Body of pancreas (tissue), 4 donors: ENCODE results near the gene SH3RF2. TPM values are rescaled to one million over a fixed set of nuclear protein-coding genes. Genes with fewer than 3 reads are reported as not detected.
A peak's percentile ranks its signal among the peaks of the same experiment; 100 is the strongest.
"Not testable (repeated sequence)": the region's sequence is repeated elsewhere in the genome, so short reads cannot be mapped to it uniquely, and the experiment has no call there.

Experiments
- ATAC-seq: fragments of 150-250 bp; one replicate; pipeline ENCODE4 v1.9.1; 2016
- DNase-seq, 4 donors: peaks; one replicate each; pipeline ENCODE4 v3.0.0-alpha.2; 2019
- H3K27ac ChIP-seq, 4 donors: fragments of 200-600 bp; sonication (generic); 1 replicate in 3 of 4; 2 replicates in 1 of 4; pipeline versions ENCODE4 v1.5.1 to v1.6.1; 2016 to 2019; ENCODE audit warnings: mild to moderate bottlenecking in 1 of 4, mixed read lengths in 1 of 4, moderate library complexity in 1 of 4
- H3K27me3 ChIP-seq, 2 donors: fragments of 200-600 bp; sonication (generic); one replicate each; pipeline ENCODE4 v1.6.0; 2016; ENCODE audit warnings: mild to moderate bottlenecking in 1 of 2
- H3K36me3 ChIP-seq, 2 donors: fragments of 200-600 bp; sonication (generic); replicated peaks in 1 of 2; 2 replicates each; pipeline ENCODE4 v1.5.1; 2016; ENCODE audit warnings: low read depth in 2 of 2; ENCODE audit not compliant: insufficient read depth in 1 of 2
- H3K4me1 ChIP-seq: fragments of 200-600 bp; sonication (generic); one replicate; pipeline ENCODE4 v1.6.0; 2016
- H3K4me3 ChIP-seq, 2 donors: fragments of 200-600 bp; sonication (generic); 1 replicate in 1 of 2; 2 replicates in 1 of 2; pipeline ENCODE4 v1.5.1; 2016 to 2019
- H3K9me3 ChIP-seq, 3 donors: fragments of 200-600 bp; sonication (generic); 1 replicate in 2 of 3; 2 replicates in 1 of 3; pipeline ENCODE4 v1.5.1; 2016
- POLR2A ChIP-seq, 3 donors: fragments of 450-650 bp; IDR thresholded peaks; one replicate each; pipeline ENCODE4 v1.6.1; 2016; ENCODE audit warnings: antibody characterized with exemption in 3 of 3, mild to moderate bottlenecking in 2 of 3
- WGBS, 2 donors: methylation state at CpG; one replicate each; pipeline ENCODE4 v1.1.5; 2017; 5-methylcytosine and 5-hydroxymethylcytosine counted together
- intact Hi-C: fragments of 100-400 bp; cut with DNase I; formaldehyde crosslinking; loops from one replicate; pipeline ENCODE4 v1.15.1; 2023
- total RNA-seq, 2 donors: library from RNA; depleted of rRNA; stranded (reverse); fragments of >200 nt; gene quantifications; one replicate each; pipeline ENCODE4 v1.1.0, GENCODE V29; 2016
- TF ChIP-seq, protein P1 (sequence below), 7 experiments: fragments of 450-650 bp in 4 of 7; fragments of 200-600 bp in 3 of 7; sonication (generic) in 3 of 7; IDR thresholded peaks; one replicate each; pipeline ENCODE4 v1.5.1; 2016 to 2019; ENCODE audit warnings: antibody characterized with exemption in 7 of 7

Gene SH3RF2
- total RNA-seq, 2 donors from 2014 or later: 14.8 to 25.7 TPM

DNA sequence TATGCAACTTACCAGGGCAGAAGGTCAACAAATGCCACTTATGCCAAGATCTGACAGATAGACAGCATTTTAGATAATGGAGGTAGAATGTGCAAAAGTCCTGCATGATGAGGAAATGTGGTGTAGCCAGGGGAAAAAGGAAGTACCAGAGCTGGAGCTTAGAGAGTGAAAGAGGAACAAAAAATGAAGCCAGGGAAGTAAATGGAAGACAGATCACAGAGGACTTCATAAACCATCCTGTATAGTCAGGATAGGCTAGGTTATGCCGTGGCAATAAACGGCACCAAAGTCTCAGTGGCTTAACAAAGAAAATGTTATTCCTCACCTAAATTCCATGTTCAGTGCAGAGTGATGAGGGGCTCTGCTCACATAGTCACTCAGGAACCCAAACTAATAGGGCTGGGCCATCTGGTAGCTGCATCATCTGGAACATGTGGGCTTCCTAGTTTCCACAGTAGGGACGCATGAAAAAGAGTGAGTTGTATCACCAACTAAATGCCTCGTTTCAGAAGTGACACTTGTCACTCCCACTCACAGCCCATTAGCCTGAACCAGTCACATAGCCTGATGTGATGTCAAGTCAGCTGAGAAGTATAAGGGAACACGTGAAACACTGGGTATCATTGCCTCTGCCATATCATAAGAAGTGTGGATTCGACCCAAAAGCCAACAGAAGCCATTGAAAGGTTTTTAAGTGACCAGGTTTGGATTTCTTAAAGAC, 70.3 kb downstream of the SH3RF2 start:
- Histone ChIP-seq H3K27ac (no peak overlapping the region), H3K9me3 (no peaks in the 10 kb centered on the region), H3K4me3 (no peak overlapping the region), H3K27me3 (no peaks in the 10 kb centered on the region), H3K4me1 (peaks cover 4% of the 10 kb centered on the region), H3K36me3 (no peaks in the 10 kb centered on the region)
- TF ChIP-seq, protein P1, sequence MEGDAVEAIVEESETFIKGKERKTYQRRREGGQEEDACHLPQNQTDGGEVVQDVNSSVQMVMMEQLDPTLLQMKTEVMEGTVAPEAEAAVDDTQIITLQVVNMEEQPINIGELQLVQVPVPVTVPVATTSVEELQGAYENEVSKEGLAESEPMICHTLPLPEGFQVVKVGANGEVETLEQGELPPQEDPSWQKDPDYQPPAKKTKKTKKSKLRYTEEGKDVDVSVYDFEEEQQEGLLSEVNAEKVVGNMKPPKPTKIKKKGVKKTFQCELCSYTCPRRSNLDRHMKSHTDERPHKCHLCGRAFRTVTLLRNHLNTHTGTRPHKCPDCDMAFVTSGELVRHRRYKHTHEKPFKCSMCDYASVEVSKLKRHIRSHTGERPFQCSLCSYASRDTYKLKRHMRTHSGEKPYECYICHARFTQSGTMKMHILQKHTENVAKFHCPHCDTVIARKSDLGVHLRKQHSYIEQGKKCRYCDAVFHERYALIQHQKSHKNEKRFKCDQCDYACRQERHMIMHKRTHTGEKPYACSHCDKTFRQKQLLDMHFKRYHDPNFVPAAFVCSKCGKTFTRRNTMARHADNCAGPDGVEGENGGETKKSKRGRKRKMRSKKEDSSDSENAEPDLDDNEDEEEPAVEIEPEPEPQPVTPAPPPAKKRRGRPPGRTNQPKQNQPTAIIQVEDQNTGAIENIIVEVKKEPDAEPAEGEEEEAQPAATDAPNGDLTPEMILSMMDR (IDR thresholded peaks at IDR 0.05): no peak
- TF ChIP-seq POLR2A (IDR thresholded peaks at IDR 0.05): no peak
- ATAC-seq (no peak), DNase-seq (no peak)
- intact Hi-C loops: no loop called here
- WGBS, 2 donors: 85 to 92% methylated on average over 6 of the region's 6 CpGs

DNA sequence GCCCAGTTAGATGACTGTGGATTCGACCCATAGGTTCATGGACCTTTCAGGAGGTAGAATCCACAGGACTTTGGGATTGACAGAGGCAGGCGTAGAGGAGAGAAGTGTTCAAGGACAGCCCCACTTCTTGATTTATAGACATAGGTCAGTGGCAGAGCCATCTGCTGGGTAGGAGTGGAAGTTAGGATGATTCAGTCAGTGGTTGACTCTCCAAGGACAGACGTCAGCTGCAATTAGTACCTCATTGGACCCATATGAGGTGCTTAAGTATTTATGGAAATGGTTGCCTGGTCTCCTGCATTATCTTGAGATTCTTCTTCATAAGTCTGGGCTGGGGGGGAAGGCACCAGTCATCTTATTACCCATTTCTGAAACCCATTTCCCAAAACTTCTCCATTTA, 70.9 kb downstream of the SH3RF2 start:
- DNase-seq (no peak), ATAC-seq (no peak)
- H3K36me3 ChIP-seq: no peaks in the 10 kb centered on the region
- no peak overlapping the region for H3K4me3 ChIP-seq
- H3K4me1 ChIP-seq: peaks cover 4% of the 10 kb centered on the region
- intact Hi-C loops: no loop called here
- H3K9me3 ChIP-seq: no peaks in the 10 kb centered on the region
- H3K27me3 ChIP-seq: no peaks in the 10 kb centered on the region
- no peak overlapping the region for H3K27ac ChIP-seq
- TF ChIP-seq, protein P1 (IDR thresholded peaks at IDR 0.05): peak in 1 of 7 experiments; percentile 29
- TF ChIP-seq POLR2A (IDR thresholded peaks at IDR 0.05): no peak
- WGBS, 2 donors: 76 to 77% methylated on average over 3 of the region's 3 CpGs

DNA sequence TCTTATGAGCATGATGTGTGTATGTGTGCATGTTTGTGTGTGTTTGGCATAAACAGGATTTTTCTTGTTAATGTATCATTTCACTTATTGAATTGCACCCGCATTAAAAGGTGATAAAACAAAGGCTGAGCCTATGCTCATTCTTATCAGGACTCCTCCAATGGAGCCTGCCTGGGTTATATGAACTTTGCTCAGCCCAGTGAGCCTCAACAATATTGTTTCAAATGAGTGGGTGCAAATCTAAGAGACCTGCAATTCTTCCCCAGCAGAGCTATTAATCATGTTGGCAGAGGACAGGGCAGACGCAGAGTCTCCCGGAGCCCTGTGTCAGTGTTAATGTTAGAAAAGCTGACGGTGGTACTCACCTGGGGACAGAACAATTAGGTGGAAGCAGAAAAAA, 71.6 kb downstream of the SH3RF2 start:
- Histone ChIP-seq H3K9me3 (no peaks in the 10 kb centered on the region), H3K27ac (no peak overlapping the region), H3K4me1 (peaks cover 4% of the 10 kb centered on the region), H3K27me3 (no peaks in the 10 kb centered on the region), H3K4me3 (no peak overlapping the region), H3K36me3 (no peaks in the 10 kb centered on the region)
- intact Hi-C loops: no loop called here
- TF ChIP-seq, protein P1 (IDR thresholded peaks at IDR 0.05): no peak
- TF ChIP-seq POLR2A (IDR thresholded peaks at IDR 0.05): no peak
- DNase-seq (no peak), ATAC-seq (no peak)
- WGBS, 2 donors: 48 to 53% methylated on average over 4 of the region's 4 CpGs

DNA sequence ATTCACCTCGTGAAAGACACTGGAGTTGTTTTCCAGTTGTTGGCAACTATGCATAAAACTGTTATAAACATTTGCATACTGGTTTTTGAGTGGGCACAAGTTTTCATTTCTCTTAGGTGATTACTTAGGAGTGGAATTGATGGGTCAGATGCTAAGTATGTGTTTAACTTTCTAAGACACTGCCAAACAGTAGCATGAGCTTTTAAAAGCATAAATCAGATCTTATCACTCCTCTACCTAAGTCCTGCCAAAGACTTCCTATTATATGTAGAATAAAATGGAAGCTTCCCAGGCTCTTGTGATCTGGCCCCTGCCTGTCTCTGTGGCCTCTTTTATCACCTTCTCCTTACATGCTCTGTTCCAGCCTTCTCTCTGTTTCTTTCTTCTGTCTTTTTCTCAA, 72.6 kb downstream of the SH3RF2 start:
- peaks cover 4% of the 10 kb centered on the region for H3K4me1 ChIP-seq
- intact Hi-C loops: no loop called here
- H3K27ac ChIP-seq: no peak overlapping the region
- TF ChIP-seq POLR2A (IDR thresholded peaks at IDR 0.05): no peak
- TF ChIP-seq, protein P1 (IDR thresholded peaks at IDR 0.05): no peak
- 80 to 82% methylated on average over 1 of the region's 1 CpG for WGBS, 2 donors
- H3K4me3 ChIP-seq: no peak overlapping the region
- H3K9me3 ChIP-seq: no peaks in the 10 kb centered on the region
- no peaks in the 10 kb centered on the region for H3K36me3 ChIP-seq
- ATAC-seq (no peak), DNase-seq (no peak)
- no peaks in the 10 kb centered on the region for H3K27me3 ChIP-seq

DNA sequence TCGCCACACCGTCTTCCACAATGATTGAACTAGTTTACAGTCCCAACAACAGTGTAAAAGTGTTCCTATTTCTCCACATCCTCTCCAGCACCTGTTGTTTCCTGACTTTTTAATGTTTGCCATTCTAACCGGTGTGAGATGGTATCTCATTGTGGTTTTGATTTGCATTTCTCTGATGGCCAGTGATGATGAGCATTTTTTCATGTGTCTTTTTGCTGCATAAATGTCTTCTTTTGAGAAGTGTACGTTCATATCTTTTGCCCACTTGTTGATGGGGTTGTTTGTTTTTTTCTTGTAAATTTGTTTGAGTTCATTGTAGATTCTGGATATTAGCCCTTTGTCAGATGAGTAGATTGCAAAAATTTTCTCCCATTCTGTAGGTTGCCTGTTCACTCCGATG, 74.1 kb downstream of the SH3RF2 start:
- WGBS, 2 donors: 78 to 82% methylated on average over 5 of the region's 5 CpGs
- H3K36me3 ChIP-seq, H3K27me3 ChIP-seq, intact Hi-C loops, H3K27ac ChIP-seq, H3K4me3 ChIP-seq, ATAC-seq, H3K4me1 ChIP-seq, H3K9me3 ChIP-seq, DNase-seq: not testable (repeated sequence)
